Measurements from ENCODE around the gene DGKA. TPM values are rescaled to one million over a fixed set of nuclear protein-coding genes. Genes with fewer than 3 reads are reported as not detected.

The DGKA gene
- total and polyA plus RNA-seq, 2 of the 4 experiments (the other 2 are of a cell fraction), result 71.9 to 75.1 TPM

DNA sequence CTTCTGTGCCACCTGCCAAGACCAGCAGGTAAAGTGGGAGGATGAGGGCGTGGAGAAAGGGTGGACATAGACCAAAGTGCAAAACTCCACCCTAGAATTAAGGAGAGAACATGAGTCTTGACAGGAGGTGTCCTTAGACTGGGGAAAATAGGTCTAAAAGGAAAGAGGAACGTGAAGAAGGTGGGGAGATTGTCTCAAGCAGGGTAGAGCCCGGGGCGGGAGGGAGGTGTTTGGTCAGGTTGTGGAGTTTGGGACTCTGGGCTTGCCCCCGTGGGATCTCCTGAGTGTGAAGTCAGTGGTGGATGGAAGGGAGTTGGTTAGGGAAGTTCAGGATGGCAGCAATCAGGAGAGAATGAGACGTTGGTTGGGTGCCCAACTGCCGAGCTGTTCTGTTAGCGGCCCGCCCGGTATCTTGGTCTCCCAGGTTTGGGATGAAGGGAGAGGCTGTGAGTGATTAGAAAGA, 386 bp downstream of the DGKA start:
- H3K79me1 ChIP-seq (ENCODE audit: low read depth in 1 of 2, low read length in 2 of 2), result peaks cover 35 to 78% of the 10 kb centered on the region in 2 experiments
- H3K4me3 ChIP-seq (ENCODE audit: insufficient read depth, low read depth, low read length), result peak overlapping the region; percentile 78
- dilution Hi-C loops (cut with HindIII; ENCODE audit: low sequenced_read_pairs, unreplicated experiment) (no loop called here), intact Hi-C loops (cut with micrococcal nuclease) (loop anchor here (1.0 to 5.0 kb wide), 3 partner anchors 84 to 189 kb away; partner anchors contain the start of genes GDF11, ORMDL2 and SARNP), in situ Hi-C loops (cut with MboI; ENCODE audit: low sequenced_read_pairs) (no loop called here)
- H3K23ac ChIP-seq (ENCODE audit: low read depth, low read length), result peak overlapping the region; percentile 57
- peaks cover 16% of the 10 kb centered on the region for H3K9me1 ChIP-seq (ENCODE audit: insufficient read depth, low read length)
- peak overlapping the region; percentile 77 for H2BK5ac ChIP-seq (ENCODE audit: low read depth, low read length, poor library complexity, severe bottlenecking)
- H3K9ac ChIP-seq (ENCODE audit: low read depth, low read length), result peak overlapping the region; percentile 79
- H3K18ac ChIP-seq (ENCODE audit: low read depth, low read length), result peak overlapping the region; percentile 80
- peak overlapping the region; percentile 86 for H4K91ac ChIP-seq (ENCODE audit: insufficient read depth, low read depth, low read length)
- no peaks in the 10 kb centered on the region for H3K27me3 ChIP-seq (ENCODE audit: control insufficient read depth, insufficient read depth, low read length)
- peak overlapping the region; percentile 37 to 84 for H4K8ac ChIP-seq (ENCODE audit: low read depth in 2 of 2, low read length in 2 of 2)
- peak overlapping the region; percentile 93 for H3K4ac ChIP-seq (ENCODE audit: low read depth, low read length)
- peak overlapping the region; percentile 72 for H3K56ac ChIP-seq (ENCODE audit: extremely low read depth, insufficient read depth, low read length)
- peak overlapping the region; percentile 75 for H3K4me2 ChIP-seq (ENCODE audit: low read depth, low read length)
- H3K9me3 ChIP-seq (ENCODE audit: control insufficient read depth, insufficient read depth, low read length), result no peaks in the 10 kb centered on the region
- POLR2A ChIA-PET (ENCODE audit: unreplicated experiment), result no interaction called here
- no peaks in the 10 kb centered on the region for H4K20me1 ChIP-seq (ENCODE audit: insufficient read depth, low read length)
- H3K14ac ChIP-seq (replicated peaks; ENCODE audit: low read depth, low read length), result peak overlapping the region; percentile 82
- 3% methylated on average over 5 of the region's 10 CpGs; no CpG with 5 or more reads in 1 of the 2 experiments for WGBS, 2 experiments (ENCODE audit: extremely low coverage in 2 of 2, insufficient read length in 1 of 2)
- H3K4me1 ChIP-seq (ENCODE audit: control insufficient read depth, insufficient read depth, low read length), result peaks cover 18% of the 10 kb centered on the region
- DNase-seq (no peak), ATAC-seq (ENCODE audit: low read depth) (no peak)
- peak overlapping the region; percentile 79 for H3K27ac ChIP-seq (ENCODE audit: insufficient read depth, low read length)
- peak overlapping the region; percentile 26; the same call in 2 of the 3 replicates for H2BK15ac ChIP-seq (ENCODE audit: low read depth, low read length)
- H2BK20ac ChIP-seq (ENCODE audit: low read depth, low read length), result peak overlapping the region; percentile 13; the same call in 1 of the 2 replicates
- BruUV-seq (replicated peaks), result no TSS peak
- peak overlapping the region; percentile 44; the same call in 1 of the 2 replicates for H2BK120ac ChIP-seq (ENCODE audit: low read depth, low read length)
- CTCF ChIA-PET, result interaction anchor here (0.6 to 2.0 kb wide), 3 partner anchors 9 to 130 kb away, joined by 3 to 4 read pairs (median 3); no protein-coding TSS in a partner anchor
- H4K5ac ChIP-seq (ENCODE audit: low read depth, low read length), result peak overlapping the region; percentile 73
- H3K36me3 ChIP-seq (ENCODE audit: control insufficient read depth, insufficient read depth, low read length), result no peaks in the 10 kb centered on the region
- H2AK9ac ChIP-seq (replicated peaks; ENCODE audit: low read depth, low read length, poor library complexity), result peak overlapping the region; percentile 97
- TF ChIP-seq SMC3 (IDR thresholded peaks at IDR 0.05; ENCODE audit: low read depth, low read length) (no peak), NFE2L2 (IDR thresholded peaks at IDR 0.05; ENCODE audit: low read depth, low read length) (no peak), CHD1 (IDR thresholded peaks at IDR 0.05; ENCODE audit: low read depth, low read length) (no peak), CTCF (conservative IDR thresholded peaks at IDR 0.05; ENCODE audit: low read depth, low read length) (no peak), POLR2A (IDR thresholded peaks at IDR 0.05; ENCODE audit: low read depth, low read length) (no peak), MAFK (IDR thresholded peaks at IDR 0.05; ENCODE audit: low read depth, low read length) (no peak), MAZ (IDR thresholded peaks at IDR 0.05; ENCODE audit: borderline replicate concordance, low read depth, low read length) (no peak), RFX5 (IDR thresholded peaks at IDR 0.05; ENCODE audit: low read depth, low read length) (no peak), CEBPB (IDR thresholded peaks at IDR 0.05; ENCODE audit: low read depth, low read length) (no peak), RCOR1 (IDR thresholded peaks at IDR 0.05; ENCODE audit: insufficient replicate concordance, low read length) (no peak), RAD21 (IDR thresholded peaks at IDR 0.05; ENCODE audit: low read length) (no peak), USF2 (IDR thresholded peaks at IDR 0.05; ENCODE audit: low read depth, low read length) (no peak), FOS (IDR thresholded peaks at IDR 0.05; ENCODE audit: low read depth, low read length) (no peak), BHLHE40 (IDR thresholded peaks at IDR 0.05; ENCODE audit: low read depth, low read length) (no peak)
- TF ChIP-seq, protein P1, sequence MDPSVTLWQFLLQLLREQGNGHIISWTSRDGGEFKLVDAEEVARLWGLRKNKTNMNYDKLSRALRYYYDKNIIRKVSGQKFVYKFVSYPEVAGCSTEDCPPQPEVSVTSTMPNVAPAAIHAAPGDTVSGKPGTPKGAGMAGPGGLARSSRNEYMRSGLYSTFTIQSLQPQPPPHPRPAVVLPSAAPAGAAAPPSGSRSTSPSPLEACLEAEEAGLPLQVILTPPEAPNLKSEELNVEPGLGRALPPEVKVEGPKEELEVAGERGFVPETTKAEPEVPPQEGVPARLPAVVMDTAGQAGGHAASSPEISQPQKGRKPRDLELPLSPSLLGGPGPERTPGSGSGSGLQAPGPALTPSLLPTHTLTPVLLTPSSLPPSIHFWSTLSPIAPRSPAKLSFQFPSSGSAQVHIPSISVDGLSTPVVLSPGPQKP (IDR thresholded peaks at IDR 0.05; ENCODE audit: borderline replicate concordance, low read depth, low read length), result no peak
- peak overlapping the region; percentile 69 for H2AFZ ChIP-seq (replicated peaks; ENCODE audit: low read length, poor library complexity)
- peak overlapping the region; percentile 80 for H2AK5ac ChIP-seq (ENCODE audit: low read depth, low read length)

Data from IMR-90 (cell line).